Fibroblast of mammary gland (primary cell): ENCODE data around the gene SAPCD2.

ENCODE experiments used
- DNase-seq: peaks from one replicate; pipeline ENCODE4 v3.0.0-alpha.2; 2010; ENCODE audit warnings: low read depth
- H3K4me3 ChIP-seq: 2 replicates; pipeline ENCODE4 v1.5.1; 2011; ENCODE audit warnings: low read depth, mild to moderate bottlenecking, low read length, moderate library complexity; ENCODE audit not compliant: control insufficient read depth
- CTCF ChIP-seq: conservative IDR thresholded peaks from 2 replicates; pipeline ENCODE4 v1.5.1; 2011; ENCODE audit warnings: low read depth, low read length, inconsistent platforms; ENCODE audit not compliant: control insufficient read depth, insufficient read depth

Gene SAPCD2

DNA sequence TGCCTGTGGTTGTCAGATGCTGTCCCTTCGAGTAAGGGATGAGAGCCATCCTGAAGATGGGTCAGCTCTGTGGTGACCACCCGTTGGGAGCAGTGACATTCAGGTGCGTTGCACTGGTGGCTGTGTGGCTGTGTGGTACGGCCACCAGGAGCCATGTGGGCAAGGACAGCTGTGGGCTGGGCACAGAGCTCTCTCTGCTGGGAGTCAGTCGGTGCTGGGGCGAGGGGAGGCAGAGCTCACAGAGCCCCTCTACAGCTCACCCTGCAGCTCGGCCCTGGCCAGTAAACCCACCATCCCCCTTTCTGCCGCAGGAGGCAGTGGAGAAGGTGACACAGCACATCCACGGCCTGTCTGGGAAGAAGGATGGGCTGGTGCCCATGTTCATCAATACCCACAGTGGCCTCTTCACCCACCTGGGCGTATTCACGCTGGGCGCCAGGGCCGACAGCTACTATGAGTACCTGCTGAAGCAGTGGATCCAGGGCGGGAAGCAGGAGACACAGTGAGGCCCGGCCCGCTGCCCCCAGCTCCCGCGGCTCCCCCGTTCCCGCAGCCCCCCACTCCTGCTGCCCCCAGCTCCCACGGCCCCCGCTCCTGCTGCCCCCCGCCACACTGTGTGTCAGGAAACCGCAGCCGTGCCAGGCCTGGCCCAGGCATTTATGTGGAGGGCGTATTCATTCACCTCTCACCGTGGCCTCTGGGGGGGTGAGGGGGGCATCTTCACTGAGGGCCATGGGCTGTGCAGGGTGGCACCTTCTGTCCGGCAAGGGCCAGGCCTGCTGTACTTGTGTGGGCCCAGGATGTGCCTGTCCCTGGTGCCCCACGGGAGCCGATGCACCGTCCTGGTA, 35.7 kb upstream of the SAPCD2 start:
- no peak for TF ChIP-seq CTCF
- H3K4me3 ChIP-seq = no peak overlapping the region
- no peak for DNase-seq

DNA sequence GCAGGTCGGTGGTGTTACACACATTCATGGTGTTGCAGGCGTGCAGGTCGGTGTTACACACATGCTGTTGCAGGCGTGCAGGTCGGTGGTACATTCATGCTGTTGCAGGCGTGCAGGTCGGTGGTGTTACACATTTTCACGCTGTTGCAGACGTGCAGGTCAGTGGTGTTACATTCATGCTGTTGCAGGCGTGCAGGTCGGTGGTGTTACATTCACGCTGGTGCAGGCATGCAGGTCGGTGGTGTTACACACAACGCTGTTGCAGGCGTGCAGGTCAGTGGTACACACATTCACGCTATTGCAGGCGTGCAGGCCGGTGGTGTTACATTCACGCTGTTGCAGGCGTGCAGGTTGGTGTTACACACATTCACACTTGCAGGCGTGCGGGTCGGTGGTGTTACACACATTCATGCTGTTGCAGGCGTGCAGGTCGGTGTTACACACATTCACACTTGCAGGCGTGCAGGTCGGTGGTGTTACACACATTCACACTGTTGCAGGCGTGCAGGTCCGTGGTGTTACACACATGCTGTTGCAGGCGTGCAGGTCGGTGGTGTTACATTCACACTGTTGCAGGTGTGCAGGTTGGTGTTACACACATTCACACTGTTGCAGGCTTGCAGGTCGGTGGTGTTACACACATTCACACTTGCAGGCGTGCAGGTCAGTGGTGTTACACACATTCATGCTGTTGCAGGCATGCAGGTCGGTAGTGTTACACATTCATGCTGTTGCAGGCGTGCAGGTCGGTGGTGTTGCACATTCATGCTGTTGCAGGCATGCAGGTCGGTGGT, 33.0 kb upstream of the SAPCD2 start:
- H3K4me3 ChIP-seq = no peak overlapping the region
- no peak for DNase-seq
- TF ChIP-seq CTCF = no peak

- no peak overlapping the region for H3K4me3 ChIP-seq
- DNase-seq = no peak
- TF ChIP-seq CTCF = no peak
Observed at GRCh38 chr9:137099231-137099630, 28.9 kb upstream of the SAPCD2 start.

- TF ChIP-seq CTCF = no peak
- no peak for DNase-seq
- H3K4me3 ChIP-seq = no peak overlapping the region
Observed at GRCh38 chr9:137097761-137098462, 27.6 kb upstream of the SAPCD2 start.

GRCh38 chr9:137096785-137097546, 26.6 kb upstream of the SAPCD2 start:
- DNase-seq = no peak
- TF ChIP-seq CTCF = no peak
- no peak overlapping the region for H3K4me3 ChIP-seq
